Ovary (tissue), 9 donors: Measurements from ENCODE around the gene SLC6A9. TPM values are rescaled to one million over a fixed set of nuclear protein-coding genes. Genes with fewer than 3 reads are reported as not detected.

Source experiments
- DNase-seq, 5 donors: peaks; one replicate each; pipeline ENCODE4 v3.0.0-alpha.2; 2019 to 2020
- H3K27ac ChIP-seq, 2 donors: fragments of 200-600 bp; one replicate each; pipeline versions ENCODE4 v1.5.1 to v1.8.0; 2019 to 2022
- H3K27me3 ChIP-seq: fragments of 200-600 bp; one replicate; pipeline ENCODE4 v1.8.0; 2022
- H3K36me3 ChIP-seq: fragments of 200-600 bp; sonication (generic); one replicate; pipeline ENCODE4 v1.5.1; 2019
- H3K4me1 ChIP-seq: one replicate; pipeline ENCODE4 v1.8.1; 2013; ENCODE audit warnings: mild to moderate bottlenecking, moderate library complexity; ENCODE audit not compliant: insufficient read depth
- H3K4me3 ChIP-seq: fragments of 200-600 bp; sonication (generic); one replicate; pipeline ENCODE4 v1.5.1; 2017
- H3K9me3 ChIP-seq, 2 donors: fragments of 200-600 bp in 1 of 2; sonication (generic) in 1 of 2; one replicate each; pipeline versions ENCODE4 v1.5.1 to v1.8.1; 2013 to 2019; ENCODE audit warnings: mild to moderate bottlenecking in 1 of 2, moderate library complexity in 1 of 2
- CTCF ChIP-seq, 3 donors: fragments of 450-650 bp in 2 of 3; fragments of 200-600 bp in 1 of 3; IDR thresholded peaks; one replicate each; pipeline versions ENCODE4 v1.5.1 to v1.8.0; 2016 to 2022; ENCODE audit warnings: antibody characterized with exemption in 3 of 3, mild to moderate bottlenecking in 1 of 3
- EP300 ChIP-seq: sonication (generic); formaldehyde crosslinking; IDR thresholded peaks from one replicate; pipeline ENCODE4 v1.6.1; 2017; ENCODE audit warnings: antibody characterized with exemption
- POLR2A ChIP-seq: fragments of 450-650 bp; IDR thresholded peaks from one replicate; pipeline ENCODE4 v1.6.1; 2017; ENCODE audit warnings: antibody characterized with exemption, mild to moderate bottlenecking, moderate library complexity
- WGBS, 3 donors: extraction: QIAGEN DNeasy Blood & Tissue Kit in 1 of 3; methylation state at CpG; one replicate each; pipeline versions ENCODE4 v1.1.5 to v1.1.7; 2013 to 2017; 5-methylcytosine and 5-hydroxymethylcytosine counted together
- intact Hi-C, 4 donors: fragments of 100-400 bp; cut with DNase I; formaldehyde crosslinking; loops; one replicate each; pipeline versions ENCODE4 v1.11.0 to v1.15.1; 2022 to 2023
- polyA plus RNA-seq, 2 donors: library from polyadenylated mRNA; stranded (reverse); fragments of 200-250 nt in 1 of 2; fragments of 350-450 nt in 1 of 2; fragmentation: Illumina TruSeq in 1 of 2; extraction: RNeasy Lipid Tissue Mini Kit (QIAGEN cat#74804) in 1 of 2; gene quantifications; one replicate each; pipeline ENCODE4 v1.2.3, GENCODE V29; 2013 to 2014
- total RNA-seq, 7 donors: library from RNA; depleted of rRNA in 2 of 7; stranded (reverse); fragments of >200 nt in 2 of 7; fragmentation: NEBNext Ultra II Directional in 3 of 7; extraction: Animal tissue kit (Norgen Biotek cat#: 25700) in 3 of 7; gene quantifications; one replicate each; pipeline versions ENCODE4 v1.1.0 to v1.2.4, GENCODE V29; 2016 to 2023
- donor health status: DM: no; HTN: no; CAD: no; lungs with moderate emphysema.
- donor health status: DM: no; HTN: no; CAD: no.
- donor health status: Bipolar disorder and iron deficiency.
- donor health status: DM: yes; HTN: yes; CAD: no.
- donor health status: DM: no; HTN: no; CAD: no.
- donor health status: DM: yes; HTN: yes; CAD: no.

The SLC6A9 gene
- total and polyA plus RNA-seq, 9 donors: 1.1 to 74.1 (median 4.6) TPM

- H3K36me3 ChIP-seq: no peaks in the 10 kb centered on the region
- TF ChIP-seq CTCF (IDR thresholded peaks at IDR 0.05): no peak
- TF ChIP-seq EP300: no peak
- no peak for TF ChIP-seq POLR2A
- H3K27ac ChIP-seq: no peak overlapping the region
- H3K4me3 ChIP-seq: no peak overlapping the region
- H3K9me3 ChIP-seq: no peaks in the 10 kb centered on the region
- peaks cover 2% of the 10 kb centered on the region for H3K4me1 ChIP-seq
- WGBS, 3 donors: 78 to 88% (median 82%) methylated on average over 3 of the region's 3 CpGs
- no peaks in the 10 kb centered on the region for H3K27me3 ChIP-seq
- DNase-seq: no peak
- intact Hi-C loops: no loop called here
These were observed 5.4 kb downstream of the SLC6A9 start for GRCh38 chr1:44025816-44026215.

GRCh38 chr1:44024903-44025525 lies 6.2 kb downstream of the SLC6A9 start:
- 83 to 87% (median 86%) methylated on average over 13 of the region's 13 CpGs for WGBS, 3 donors
- Histone ChIP-seq H3K4me1 (peaks cover 2% of the 10 kb centered on the region), H3K27ac (no peak overlapping the region), H3K36me3 (no peaks in the 10 kb centered on the region), H3K9me3 (no peaks in the 10 kb centered on the region), H3K4me3 (no peak overlapping the region), H3K27me3 (no peaks in the 10 kb centered on the region)
- TF ChIP-seq CTCF (IDR thresholded peaks at IDR 0.05) (no peak), POLR2A (no peak), EP300 (no peak)
- no peak for DNase-seq
- intact Hi-C loops: no loop called here

GRCh38 chr1:44024031-44024902 lies 7.0 kb downstream of the SLC6A9 start:
- Histone ChIP-seq H3K4me1 (peaks cover 1% of the 10 kb centered on the region), H3K9me3 (no peaks in the 10 kb centered on the region), H3K27me3 (no peaks in the 10 kb centered on the region), H3K36me3 (no peaks in the 10 kb centered on the region), H3K27ac (no peak overlapping the region), H3K4me3 (no peak overlapping the region)
- intact Hi-C loops: no loop called here
- TF ChIP-seq CTCF (IDR thresholded peaks at IDR 0.05): no peak
- no peak for TF ChIP-seq POLR2A
- no peak for TF ChIP-seq EP300
- DNase-seq: no peak
- WGBS, 3 donors: 87 to 89% (median 89%) methylated on average over 13 to 14 of the region's 14 CpGs

GRCh38 chr1:44021581-44022321 lies 9.5 kb downstream of the SLC6A9 start:
- no peak for DNase-seq
- Histone ChIP-seq H3K4me3 (no peak overlapping the region), H3K27ac (no peak overlapping the region), H3K36me3 (no peaks in the 10 kb centered on the region), H3K27me3 (no peaks in the 10 kb centered on the region), H3K4me1 (no peaks in the 10 kb centered on the region), H3K9me3 (no peaks in the 10 kb centered on the region)
- 83 to 86% (median 84%) methylated on average over 10 of the region's 10 CpGs for WGBS, 3 donors
- TF ChIP-seq POLR2A (no peak), CTCF (IDR thresholded peaks at IDR 0.05) (no peak), EP300 (no peak)
- intact Hi-C loops: no loop called here
